GM23338 (cell line): ENCODE results near the gene FER. TPM values are rescaled to one million over a fixed set of nuclear protein-coding genes. Genes with fewer than 3 reads are reported as not detected.

Source experiments
- ATAC-seq: fragments of 200-7000 bp; cut with Tn5 transposase; 3 replicates; pipeline ENCODE4 v1.9.1; 2020
- DNase-seq: peaks from one replicate; pipeline ENCODE4 v3.0.0-alpha.2; 2015; ENCODE audit warnings: low spot score
- H2AFZ ChIP-seq: fragments of 200-600 bp; sonication (generic); 2 replicates; pipeline ENCODE4 v1.8.0; 2016; ENCODE audit warnings: antibody characterized with exemption, mild to moderate bottlenecking, moderate library complexity
- H3F3A ChIP-seq: fragments of 200-600 bp; sonication (generic); replicated peaks from 2 replicates; pipeline ENCODE4 v1.8.0; 2017; ENCODE audit warnings: antibody characterized with exemption, mixed run types, low read depth
- H3K27ac ChIP-seq: fragments of 200-600 bp; sonication (generic); 2 replicates; pipeline ENCODE4 v1.6.1; 2016; ENCODE audit warnings: low read depth
- H3K27me3 ChIP-seq: fragments of 200-600 bp; sonication (generic); 2 replicates; pipeline ENCODE4 v1.8.0; 2016; ENCODE audit warnings: mild to moderate bottlenecking, mixed run types, moderate library complexity; ENCODE audit not compliant: insufficient read depth
- H3K36me3 ChIP-seq: fragments of 200-600 bp; sonication (generic); 2 replicates; pipeline ENCODE4 v1.8.0; 2016; ENCODE audit warnings: mild to moderate bottlenecking; ENCODE audit not compliant: insufficient read depth
- H3K4me1 ChIP-seq: fragments of 200-600 bp; sonication (generic); 2 replicates; pipeline ENCODE4 v1.8.0; 2016; ENCODE audit warnings: mild to moderate bottlenecking, moderate library complexity; ENCODE audit not compliant: insufficient read depth
- H3K4me2 ChIP-seq: fragments of 200-600 bp; sonication (generic); 2 replicates; pipeline ENCODE4 v1.7.1; 2017; ENCODE audit warnings: mixed run types
- H3K4me3 ChIP-seq: fragments of 200-600 bp; sonication (generic); 2 replicates; pipeline ENCODE4 v1.6.1; 2016; ENCODE audit warnings: mixed run types
- H3K79me2 ChIP-seq: fragments of 200-600 bp; sonication (generic); replicated peaks from 2 replicates; pipeline ENCODE4 v1.8.0; 2017; ENCODE audit warnings: mild to moderate bottlenecking; ENCODE audit not compliant: insufficient read depth
- H3K9me2 ChIP-seq: fragments of 200-600 bp; sonication (generic); 2 replicates; pipeline ENCODE4 v1.8.0; 2017; ENCODE audit not compliant: insufficient read depth
- H4K20me1 ChIP-seq: fragments of 200-600 bp; sonication (generic); replicated peaks from 2 replicates; pipeline ENCODE4 v1.8.0; 2017; ENCODE audit warnings: mild to moderate bottlenecking; ENCODE audit not compliant: insufficient read depth
- H3K27ac Mint-ChIP-seq: 2 replicates; pipeline ENCODE4 v1.8.0; 2020; ENCODE audit warnings: inconsistent platforms, mild to moderate bottlenecking, moderate library complexity, mixed read lengths
- H3K27me3 Mint-ChIP-seq: 3 replicates; pipeline ENCODE4 v1.8.0; 2022; ENCODE audit warnings: low read depth, mild to moderate bottlenecking, moderate library complexity, mixed read lengths, inconsistent platforms; ENCODE audit not compliant: insufficient read depth, poor library complexity
- H3K36me3 Mint-ChIP-seq: 3 replicates; pipeline ENCODE4 v1.8.0; 2021; ENCODE audit warnings: low read depth, mild to moderate bottlenecking, inconsistent platforms, moderate library complexity, mixed read lengths
- H3K4me1 Mint-ChIP-seq: 3 replicates; pipeline ENCODE4 v1.8.0; 2020; ENCODE audit warnings: mild to moderate bottlenecking, inconsistent platforms, mixed read lengths
- H3K4me3 Mint-ChIP-seq: 3 replicates; pipeline ENCODE4 v1.8.0; 2021; ENCODE audit warnings: moderate library complexity, mild to moderate bottlenecking, inconsistent platforms, mixed read lengths
- H3K9me3 Mint-ChIP-seq: 3 replicates; pipeline ENCODE4 v1.8.0; 2020; ENCODE audit warnings: moderate library complexity, mild to moderate bottlenecking, inconsistent platforms, mixed read lengths
- CREB1 ChIP-seq: fragments of 250-450 bp; sonication (Bioruptor Pico); IDR thresholded peaks from 2 replicates; pipeline ENCODE4 v1.5.0; 2020; ENCODE audit warnings: low read depth, mild to moderate bottlenecking, moderate library complexity
- EZH2 ChIP-seq: fragments of 200-600 bp; sonication (generic); IDR thresholded peaks from one replicate; pipeline ENCODE4 v1.8.0; 2017; ENCODE audit warnings: antibody characterized with exemption, mild to moderate bottlenecking, low read depth; ENCODE audit not compliant: unreplicated experiment
- EZH2phosphoT487 ChIP-seq: fragments of 200-600 bp; sonication (generic); IDR thresholded peaks from one replicate; pipeline ENCODE4 v1.8.1; 2018; ENCODE audit warnings: antibody characterized with exemption; ENCODE audit not compliant: unreplicated experiment
- JUNB ChIP-seq: IDR thresholded peaks from one replicate; pipeline ENCODE4 v1.6.1; 2016; ENCODE audit warnings: antibody characterized with exemption; ENCODE audit not compliant: unreplicated experiment
- NANOG ChIP-seq: IDR thresholded peaks from 2 replicates; pipeline ENCODE4 v1.6.1; 2016; ENCODE audit warnings: antibody characterized with exemption, borderline replicate concordance
- POLR2AphosphoS5 ChIP-seq: IDR thresholded peaks from 2 replicates; pipeline ENCODE4 v1.6.1; 2016; ENCODE audit warnings: antibody characterized with exemption, low read depth
- STAT1 ChIP-seq: IDR thresholded peaks from one replicate; pipeline ENCODE4 v1.6.1; 2016; ENCODE audit warnings: antibody characterized with exemption; ENCODE audit not compliant: unreplicated experiment
- ZNF114 ChIP-seq: fragments of 250-450 bp; sonication (Bioruptor Pico); IDR thresholded peaks from 2 replicates; pipeline ENCODE4 v1.5.0; 2020; ENCODE audit warnings: mild to moderate bottlenecking, moderate library complexity
- ZNF331 ChIP-seq: fragments of 250-450 bp; sonication (Bioruptor Pico); IDR thresholded peaks from 2 replicates; pipeline ENCODE4 v1.5.0; 2020; ENCODE audit warnings: low read depth, mild to moderate bottlenecking, moderate library complexity
- polyA plus RNA-seq: library from polyadenylated mRNA; unstranded; fragments of >200 nt; fragmentation: Nextera tagmentation; extraction: Ambion mirVana; gene quantifications from 2 replicates; pipeline ENCODE4 v1.2.1, GENCODE V29; 2016
- total RNA-seq: library from RNA; depleted of rRNA; stranded (reverse); fragments of >200 nt; shearing (Covaris generic); gene quantifications from 2 replicates; pipeline ENCODE4 v1.2.3, GENCODE V29; 2014
- TF ChIP-seq, protein P1 (sequence below): IDR thresholded peaks from 2 replicates; pipeline ENCODE4 v1.6.1; 2016; ENCODE audit warnings: antibody characterized with exemption
- TF ChIP-seq, protein P2 (sequence below): fragments of 250-450 bp; sonication (Bioruptor Pico); IDR thresholded peaks from 2 replicates; pipeline ENCODE4 v1.5.0; 2020; ENCODE audit warnings: mild to moderate bottlenecking, moderate library complexity
- TF ChIP-seq, protein P3 (sequence below), 2 experiments: fragments of 200-600 bp in 1 of 2; sonication (generic) in 1 of 2; conservative IDR thresholded peaks; 2 replicates each; pipeline versions ENCODE4 v1.5.1 to v1.6.1; 2016 to 2017; ENCODE audit warnings: antibody characterized with exemption in 2 of 2, low read depth in 2 of 2, mild to moderate bottlenecking in 2 of 2, moderate library complexity in 1 of 2
- TF ChIP-seq, protein P4 (sequence below): IDR thresholded peaks from one replicate; pipeline ENCODE4 v1.6.1; 2018; ENCODE audit warnings: antibody characterized with exemption; ENCODE audit not compliant: unreplicated experiment

FER gene
- total and polyA plus RNA-seq, 2 experiments from 2014 or later = 17.4 to 34.8 TPM

DNA sequence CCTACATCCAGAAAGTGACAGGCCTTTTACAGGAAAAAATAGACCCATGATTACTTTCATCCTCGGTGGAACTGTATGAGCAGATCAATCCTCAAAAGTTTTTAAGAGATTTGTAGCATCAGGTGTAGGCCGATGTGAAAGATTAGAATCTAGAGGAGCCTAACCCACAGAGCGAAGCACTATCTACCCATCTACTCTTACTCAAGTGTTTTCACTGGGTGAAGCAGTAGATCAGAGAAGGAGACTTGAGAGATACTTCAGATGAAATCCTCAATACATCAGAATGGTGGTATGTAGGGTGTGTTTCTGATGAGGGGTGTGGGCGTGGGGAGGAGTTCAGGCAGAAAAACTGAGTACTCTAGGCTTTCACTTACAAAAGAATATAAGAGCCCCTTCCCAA lies 192.8 kb downstream of the FER start:
- no peak overlapping the region for H3K27ac Mint-ChIP-seq
- peaks cover 16% of the 10 kb centered on the region for H3K4me1 Mint-ChIP-seq
- Histone ChIP-seq H3K27ac (no peak overlapping the region), H3K4me1 (peaks cover 15% of the 10 kb centered on the region), H3F3A (no peaks in the 10 kb centered on the region), H3K4me3 (no peak overlapping the region), H3K36me3 (no peaks in the 10 kb centered on the region), H2AFZ (no peak overlapping the region), H3K9me2 (peaks cover 7% of the 10 kb centered on the region; the same call in 1 of the 2 replicates), H3K27me3 (no peaks in the 10 kb centered on the region), H4K20me1 (no peaks in the 10 kb centered on the region), H3K4me2 (no peak overlapping the region), H3K79me2 (no peaks in the 10 kb centered on the region)
- H3K9me3 Mint-ChIP-seq = no peaks in the 10 kb centered on the region
- H3K36me3 Mint-ChIP-seq = no peaks in the 10 kb centered on the region
- no peak overlapping the region for H3K4me3 Mint-ChIP-seq
- no peaks in the 10 kb centered on the region for H3K27me3 Mint-ChIP-seq
- TF ChIP-seq NANOG = no peak
- no peak for TF ChIP-seq POLR2AphosphoS5
- no peak for TF ChIP-seq CREB1 (CRISPR knock-in tag)
- TF ChIP-seq, protein P1, sequence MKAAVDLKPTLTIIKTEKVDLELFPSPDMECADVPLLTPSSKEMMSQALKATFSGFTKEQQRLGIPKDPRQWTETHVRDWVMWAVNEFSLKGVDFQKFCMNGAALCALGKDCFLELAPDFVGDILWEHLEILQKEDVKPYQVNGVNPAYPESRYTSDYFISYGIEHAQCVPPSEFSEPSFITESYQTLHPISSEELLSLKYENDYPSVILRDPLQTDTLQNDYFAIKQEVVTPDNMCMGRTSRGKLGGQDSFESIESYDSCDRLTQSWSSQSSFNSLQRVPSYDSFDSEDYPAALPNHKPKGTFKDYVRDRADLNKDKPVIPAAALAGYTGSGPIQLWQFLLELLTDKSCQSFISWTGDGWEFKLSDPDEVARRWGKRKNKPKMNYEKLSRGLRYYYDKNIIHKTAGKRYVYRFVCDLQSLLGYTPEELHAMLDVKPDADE = no peak
- no peak for TF ChIP-seq ZNF331 (CRISPR knock-in tag)
- no peak for TF ChIP-seq ZNF114
- TF ChIP-seq, protein P2, sequence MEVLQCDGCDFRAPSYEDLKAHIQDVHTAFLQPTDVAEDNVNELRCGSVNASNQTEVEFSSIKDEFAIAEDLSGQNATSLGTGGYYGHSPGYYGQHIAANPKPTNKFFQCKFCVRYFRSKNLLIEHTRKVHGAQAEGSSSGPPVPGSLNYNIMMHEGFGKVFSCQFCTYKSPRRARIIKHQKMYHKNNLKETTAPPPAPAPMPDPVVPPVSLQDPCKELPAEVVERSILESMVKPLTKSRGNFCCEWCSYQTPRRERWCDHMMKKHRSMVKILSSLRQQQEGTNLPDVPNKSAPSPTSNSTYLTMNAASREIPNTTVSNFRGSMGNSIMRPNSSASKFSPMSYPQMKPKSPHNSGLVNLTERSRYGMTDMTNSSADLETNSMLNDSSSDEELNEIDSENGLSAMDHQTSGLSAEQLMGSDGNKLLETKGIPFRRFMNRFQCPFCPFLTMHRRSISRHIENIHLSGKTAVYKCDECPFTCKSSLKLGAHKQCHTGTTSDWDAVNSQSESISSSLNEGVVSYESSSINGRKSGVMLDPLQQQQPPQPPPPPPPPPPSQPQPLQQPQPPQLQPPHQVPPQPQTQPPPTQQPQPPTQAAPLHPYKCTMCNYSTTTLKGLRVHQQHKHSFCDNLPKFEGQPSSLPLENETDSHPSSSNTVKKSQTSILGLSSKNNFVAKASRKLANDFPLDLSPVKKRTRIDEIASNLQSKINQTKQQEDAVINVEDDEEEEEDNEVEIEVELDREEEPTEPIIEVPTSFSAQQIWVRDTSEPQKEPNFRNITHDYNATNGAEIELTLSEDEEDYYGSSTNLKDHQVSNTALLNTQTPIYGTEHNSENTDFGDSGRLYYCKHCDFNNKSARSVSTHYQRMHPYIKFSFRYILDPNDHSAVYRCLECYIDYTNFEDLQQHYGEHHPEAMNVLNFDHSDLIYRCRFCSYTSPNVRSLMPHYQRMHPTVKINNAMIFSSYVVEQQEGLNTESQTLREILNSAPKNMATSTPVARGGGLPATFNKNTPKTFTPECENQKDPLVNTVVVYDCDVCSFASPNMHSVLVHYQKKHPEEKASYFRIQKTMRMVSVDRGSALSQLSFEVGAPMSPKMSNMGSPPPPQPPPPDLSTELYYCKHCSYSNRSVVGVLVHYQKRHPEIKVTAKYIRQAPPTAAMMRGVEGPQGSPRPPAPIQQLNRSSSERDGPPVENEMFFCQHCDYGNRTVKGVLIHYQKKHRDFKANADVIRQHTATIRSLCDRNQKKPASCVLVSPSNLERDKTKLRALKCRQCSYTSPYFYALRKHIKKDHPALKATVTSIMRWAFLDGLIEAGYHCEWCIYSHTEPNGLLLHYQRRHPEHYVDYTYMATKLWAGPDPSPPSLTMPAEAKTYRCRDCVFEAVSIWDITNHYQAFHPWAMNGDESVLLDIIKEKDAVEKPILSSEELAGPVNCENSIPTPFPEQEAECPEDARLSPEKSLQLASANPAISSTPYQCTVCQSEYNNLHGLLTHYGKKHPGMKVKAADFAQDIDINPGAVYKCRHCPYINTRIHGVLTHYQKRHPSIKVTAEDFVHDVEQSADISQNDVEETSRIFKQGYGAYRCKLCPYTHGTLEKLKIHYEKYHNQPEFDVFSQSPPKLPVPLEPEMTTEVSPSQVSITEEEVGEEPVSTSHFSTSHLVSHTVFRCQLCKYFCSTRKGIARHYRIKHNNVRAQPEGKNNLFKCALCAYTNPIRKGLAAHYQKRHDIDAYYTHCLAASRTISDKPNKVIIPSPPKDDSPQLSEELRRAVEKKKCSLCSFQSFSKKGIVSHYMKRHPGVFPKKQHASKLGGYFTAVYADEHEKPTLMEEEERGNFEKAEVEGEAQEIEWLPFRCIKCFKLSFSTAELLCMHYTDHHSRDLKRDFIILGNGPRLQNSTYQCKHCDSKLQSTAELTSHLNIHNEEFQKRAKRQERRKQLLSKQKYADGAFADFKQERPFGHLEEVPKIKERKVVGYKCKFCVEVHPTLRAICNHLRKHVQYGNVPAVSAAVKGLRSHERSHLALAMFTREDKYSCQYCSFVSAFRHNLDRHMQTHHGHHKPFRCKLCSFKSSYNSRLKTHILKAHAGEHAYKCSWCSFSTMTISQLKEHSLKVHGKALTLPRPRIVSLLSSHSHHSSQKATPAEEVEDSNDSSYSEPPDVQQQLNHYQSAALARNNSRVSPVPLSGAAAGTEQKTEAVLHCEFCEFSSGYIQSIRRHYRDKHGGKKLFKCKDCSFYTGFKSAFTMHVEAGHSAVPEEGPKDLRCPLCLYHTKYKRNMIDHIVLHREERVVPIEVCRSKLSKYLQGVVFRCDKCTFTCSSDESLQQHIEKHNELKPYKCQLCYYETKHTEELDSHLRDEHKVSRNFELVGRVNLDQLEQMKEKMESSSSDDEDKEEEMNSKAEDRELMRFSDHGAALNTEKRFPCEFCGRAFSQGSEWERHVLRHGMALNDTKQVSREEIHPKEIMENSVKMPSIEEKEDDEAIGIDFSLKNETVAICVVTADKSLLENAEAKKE (CRISPR knock-in tag) = no peak
- TF ChIP-seq, protein P3, sequence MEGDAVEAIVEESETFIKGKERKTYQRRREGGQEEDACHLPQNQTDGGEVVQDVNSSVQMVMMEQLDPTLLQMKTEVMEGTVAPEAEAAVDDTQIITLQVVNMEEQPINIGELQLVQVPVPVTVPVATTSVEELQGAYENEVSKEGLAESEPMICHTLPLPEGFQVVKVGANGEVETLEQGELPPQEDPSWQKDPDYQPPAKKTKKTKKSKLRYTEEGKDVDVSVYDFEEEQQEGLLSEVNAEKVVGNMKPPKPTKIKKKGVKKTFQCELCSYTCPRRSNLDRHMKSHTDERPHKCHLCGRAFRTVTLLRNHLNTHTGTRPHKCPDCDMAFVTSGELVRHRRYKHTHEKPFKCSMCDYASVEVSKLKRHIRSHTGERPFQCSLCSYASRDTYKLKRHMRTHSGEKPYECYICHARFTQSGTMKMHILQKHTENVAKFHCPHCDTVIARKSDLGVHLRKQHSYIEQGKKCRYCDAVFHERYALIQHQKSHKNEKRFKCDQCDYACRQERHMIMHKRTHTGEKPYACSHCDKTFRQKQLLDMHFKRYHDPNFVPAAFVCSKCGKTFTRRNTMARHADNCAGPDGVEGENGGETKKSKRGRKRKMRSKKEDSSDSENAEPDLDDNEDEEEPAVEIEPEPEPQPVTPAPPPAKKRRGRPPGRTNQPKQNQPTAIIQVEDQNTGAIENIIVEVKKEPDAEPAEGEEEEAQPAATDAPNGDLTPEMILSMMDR (conservative IDR thresholded peaks at IDR 0.05; ENCODE audit: low read depth in 2 of 2) = no peak
- TF ChIP-seq EZH2 = no peak
- no peak for TF ChIP-seq STAT1
- TF ChIP-seq JUNB = no peak
- TF ChIP-seq, protein P4, sequence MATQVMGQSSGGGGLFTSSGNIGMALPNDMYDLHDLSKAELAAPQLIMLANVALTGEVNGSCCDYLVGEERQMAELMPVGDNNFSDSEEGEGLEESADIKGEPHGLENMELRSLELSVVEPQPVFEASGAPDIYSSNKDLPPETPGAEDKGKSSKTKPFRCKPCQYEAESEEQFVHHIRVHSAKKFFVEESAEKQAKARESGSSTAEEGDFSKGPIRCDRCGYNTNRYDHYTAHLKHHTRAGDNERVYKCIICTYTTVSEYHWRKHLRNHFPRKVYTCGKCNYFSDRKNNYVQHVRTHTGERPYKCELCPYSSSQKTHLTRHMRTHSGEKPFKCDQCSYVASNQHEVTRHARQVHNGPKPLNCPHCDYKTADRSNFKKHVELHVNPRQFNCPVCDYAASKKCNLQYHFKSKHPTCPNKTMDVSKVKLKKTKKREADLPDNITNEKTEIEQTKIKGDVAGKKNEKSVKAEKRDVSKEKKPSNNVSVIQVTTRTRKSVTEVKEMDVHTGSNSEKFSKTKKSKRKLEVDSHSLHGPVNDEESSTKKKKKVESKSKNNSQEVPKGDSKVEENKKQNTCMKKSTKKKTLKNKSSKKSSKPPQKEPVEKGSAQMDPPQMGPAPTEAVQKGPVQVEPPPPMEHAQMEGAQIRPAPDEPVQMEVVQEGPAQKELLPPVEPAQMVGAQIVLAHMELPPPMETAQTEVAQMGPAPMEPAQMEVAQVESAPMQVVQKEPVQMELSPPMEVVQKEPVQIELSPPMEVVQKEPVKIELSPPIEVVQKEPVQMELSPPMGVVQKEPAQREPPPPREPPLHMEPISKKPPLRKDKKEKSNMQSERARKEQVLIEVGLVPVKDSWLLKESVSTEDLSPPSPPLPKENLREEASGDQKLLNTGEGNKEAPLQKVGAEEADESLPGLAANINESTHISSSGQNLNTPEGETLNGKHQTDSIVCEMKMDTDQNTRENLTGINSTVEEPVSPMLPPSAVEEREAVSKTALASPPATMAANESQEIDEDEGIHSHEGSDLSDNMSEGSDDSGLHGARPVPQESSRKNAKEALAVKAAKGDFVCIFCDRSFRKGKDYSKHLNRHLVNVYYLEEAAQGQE = no peak
- no peak for TF ChIP-seq EZH2phosphoT487
- DNase-seq (no peak), ATAC-seq (no peak)
